HFF-Myc (cell line): ENCODE measurements around the gene ARVCF.

Experiments
- DNase-seq: peaks from one replicate; pipeline ENCODE4 v3.0.0-alpha.2; 2011; ENCODE audit warnings: low read depth; ENCODE audit errors: extremely low read depth
- H3K4me3 ChIP-seq: replicated peaks from 2 replicates; pipeline ENCODE4 v1.5.1; 2011; ENCODE audit warnings: low read depth, mild to moderate bottlenecking, control low read depth, low read length
- TF ChIP-seq, protein P1 (sequence below): IDR thresholded peaks from 2 replicates; pipeline ENCODE4 v1.5.1; 2012; ENCODE audit warnings: mild to moderate bottlenecking, low read depth, low read length, control low read depth; ENCODE audit errors: missing control alignments

ARVCF gene

DNA sequence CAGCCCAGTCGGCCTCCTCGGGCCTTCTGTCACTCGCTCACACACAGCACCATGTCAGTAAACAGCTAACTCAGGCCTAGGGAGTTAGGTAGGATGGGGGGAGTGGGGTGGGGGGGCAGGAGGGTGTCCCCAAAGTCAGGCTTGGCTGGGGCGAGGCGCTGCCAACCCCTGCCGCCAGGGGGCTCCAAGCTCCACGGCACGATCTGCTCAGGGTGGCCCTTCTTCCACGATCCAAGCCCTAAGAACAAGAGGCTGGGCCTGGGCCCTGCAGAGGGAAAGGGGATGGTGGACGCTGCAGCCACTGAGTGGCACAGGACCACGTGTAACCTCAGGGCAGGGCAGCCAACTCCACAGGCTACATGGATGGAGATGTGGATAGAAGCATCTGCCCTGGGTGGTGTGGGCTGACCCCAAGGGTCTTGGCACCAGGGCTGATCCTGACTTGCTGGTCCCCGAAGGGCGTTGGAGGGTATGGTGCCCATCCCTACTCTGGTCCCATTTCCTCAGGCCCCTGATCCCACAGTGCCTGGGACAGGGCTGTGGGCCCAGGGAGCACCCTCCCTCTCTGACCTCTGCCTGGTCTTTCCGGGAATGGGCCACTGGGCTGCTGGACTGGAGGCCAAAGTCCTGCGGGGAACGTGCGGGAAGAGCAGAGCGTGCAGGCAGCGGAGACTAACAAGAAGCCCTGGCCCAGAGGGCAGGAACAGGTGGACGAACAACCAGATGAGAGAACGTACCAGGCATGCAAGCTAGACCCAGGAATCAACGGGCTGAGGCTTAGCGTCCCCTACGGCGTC is 45.9 kb downstream of the ARVCF start:
- no peak overlapping the region for H3K4me3 ChIP-seq
- TF ChIP-seq, protein P1, sequence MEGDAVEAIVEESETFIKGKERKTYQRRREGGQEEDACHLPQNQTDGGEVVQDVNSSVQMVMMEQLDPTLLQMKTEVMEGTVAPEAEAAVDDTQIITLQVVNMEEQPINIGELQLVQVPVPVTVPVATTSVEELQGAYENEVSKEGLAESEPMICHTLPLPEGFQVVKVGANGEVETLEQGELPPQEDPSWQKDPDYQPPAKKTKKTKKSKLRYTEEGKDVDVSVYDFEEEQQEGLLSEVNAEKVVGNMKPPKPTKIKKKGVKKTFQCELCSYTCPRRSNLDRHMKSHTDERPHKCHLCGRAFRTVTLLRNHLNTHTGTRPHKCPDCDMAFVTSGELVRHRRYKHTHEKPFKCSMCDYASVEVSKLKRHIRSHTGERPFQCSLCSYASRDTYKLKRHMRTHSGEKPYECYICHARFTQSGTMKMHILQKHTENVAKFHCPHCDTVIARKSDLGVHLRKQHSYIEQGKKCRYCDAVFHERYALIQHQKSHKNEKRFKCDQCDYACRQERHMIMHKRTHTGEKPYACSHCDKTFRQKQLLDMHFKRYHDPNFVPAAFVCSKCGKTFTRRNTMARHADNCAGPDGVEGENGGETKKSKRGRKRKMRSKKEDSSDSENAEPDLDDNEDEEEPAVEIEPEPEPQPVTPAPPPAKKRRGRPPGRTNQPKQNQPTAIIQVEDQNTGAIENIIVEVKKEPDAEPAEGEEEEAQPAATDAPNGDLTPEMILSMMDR: peak; percentile 87
- no peak for DNase-seq

DNA sequence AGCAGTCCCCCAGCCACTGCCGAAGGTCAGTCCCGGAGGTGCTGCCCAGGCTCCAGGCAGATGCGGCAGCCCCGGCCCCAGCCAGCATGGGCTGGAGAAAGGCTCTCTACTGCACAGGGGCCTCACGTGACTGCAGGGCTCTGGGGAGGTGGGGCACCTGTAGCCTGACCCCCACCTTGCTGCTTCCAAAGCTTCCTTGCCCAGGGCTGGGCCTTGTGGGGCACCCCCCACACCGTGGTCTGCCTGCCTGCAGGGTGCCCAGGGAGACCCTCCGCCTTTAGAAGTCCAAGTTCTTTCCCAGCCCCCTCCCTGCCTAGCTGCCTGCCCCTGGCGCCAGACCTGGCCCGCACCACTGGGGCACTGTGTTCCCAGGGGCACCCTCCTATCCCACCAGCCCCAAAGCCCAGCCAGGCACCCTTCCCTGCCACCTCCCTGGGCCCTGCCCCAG is 46.6 kb downstream of the ARVCF start:
- TF ChIP-seq, protein P1: no peak
- H3K4me3 ChIP-seq: no peak overlapping the region
- no peak for DNase-seq

GRCh38 chr22:19969141-19969928 is 47.3 kb downstream of the ARVCF start:
- H3K4me3 ChIP-seq: no peak overlapping the region
- no peak for DNase-seq
- TF ChIP-seq, protein P1: no peak

DNA sequence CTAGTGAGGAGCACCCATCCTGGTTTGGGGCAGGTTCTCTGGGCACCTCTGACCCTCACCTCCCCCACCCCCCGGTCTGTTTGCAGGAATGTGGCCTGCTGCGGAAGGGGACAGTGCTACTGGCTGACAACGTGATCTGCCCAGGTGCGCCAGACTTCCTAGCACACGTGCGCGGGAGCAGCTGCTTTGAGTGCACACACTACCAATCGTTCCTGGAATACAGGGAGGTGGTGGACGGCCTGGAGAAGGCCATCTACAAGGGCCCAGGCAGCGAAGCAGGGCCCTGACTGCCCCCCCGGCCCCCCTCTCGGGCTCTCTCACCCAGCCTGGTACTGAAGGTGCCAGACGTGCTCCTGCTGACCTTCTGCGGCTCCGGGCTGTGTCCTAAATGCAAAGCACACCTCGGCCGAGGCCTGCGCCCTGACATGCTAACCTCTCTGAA is 48.2 kb downstream of the ARVCF start:
- H3K4me3 ChIP-seq: no peak overlapping the region
- no peak for DNase-seq
- TF ChIP-seq, protein P1: no peak

- no peak overlapping the region for H3K4me3 ChIP-seq
- TF ChIP-seq, protein P1: no peak
- no peak for DNase-seq
Observed at GRCh38 chr22:19967850-19968449, 48.7 kb downstream of the ARVCF start.

DNA sequence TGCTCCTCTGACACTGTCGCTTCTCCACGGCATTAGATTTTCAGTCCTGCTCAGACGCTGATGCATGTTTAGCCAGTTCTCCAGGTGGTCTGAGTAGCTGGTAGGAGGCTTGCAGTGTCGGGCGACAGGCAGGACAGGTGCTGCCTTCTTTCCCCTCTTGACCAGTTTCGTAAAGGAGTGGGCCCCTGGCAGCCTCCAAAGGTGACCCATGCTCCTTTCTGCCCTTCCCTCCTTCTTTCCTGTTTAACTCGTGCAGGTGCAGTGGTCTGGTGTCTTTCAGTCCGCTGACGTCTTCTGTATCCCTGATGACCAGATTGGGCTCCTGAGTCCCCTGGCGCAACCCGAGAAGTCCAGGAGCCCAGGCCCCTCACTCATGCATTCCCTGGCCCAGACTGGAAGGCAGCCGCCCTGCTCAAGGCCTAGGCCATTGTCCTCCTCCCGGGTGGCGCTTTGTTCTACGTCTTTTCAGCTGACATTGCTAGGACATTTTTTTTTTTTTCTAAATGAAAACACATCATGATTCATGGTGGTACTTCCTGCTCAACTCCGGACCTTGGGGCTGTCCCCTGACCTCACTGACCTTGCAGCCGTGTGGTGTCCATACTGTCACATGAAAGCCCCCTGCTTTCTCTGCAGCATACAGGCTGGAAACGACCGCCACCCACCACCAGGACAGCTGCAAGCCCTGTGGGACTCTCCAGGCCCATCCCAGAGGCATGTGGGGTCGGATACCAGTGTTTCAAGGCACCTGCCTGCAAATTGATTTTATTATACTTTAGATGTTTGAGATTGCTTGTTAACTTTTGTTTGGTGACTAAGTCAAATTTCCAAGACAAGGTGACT is 49.5 kb downstream of the ARVCF start:
- no peak overlapping the region for H3K4me3 ChIP-seq
- no peak for DNase-seq
- TF ChIP-seq, protein P1: no peak
